Epithelial cell of esophagus (primary cell): ENCODE results near the gene CD93.

Experiments
- DNase-seq: peaks from one replicate; pipeline ENCODE4 v3.0.0; 2010; ENCODE audit warnings: low read depth
- H3K4me3 ChIP-seq: 2 replicates; pipeline ENCODE4 v1.5.1; 2011; ENCODE audit warnings: mild to moderate bottlenecking, low read length, control low read depth
- CTCF ChIP-seq: IDR thresholded peaks from 2 replicates; pipeline ENCODE4 v1.5.1; 2011; ENCODE audit warnings: low read depth, mild to moderate bottlenecking, low read length, control low read depth, inconsistent platforms; ENCODE audit not compliant: insufficient read depth; ENCODE audit errors: missing control alignments

Gene CD93

GRCh38 chr20:23062632-23063031 is 23.5 kb downstream of the CD93 start:
- no peak for TF ChIP-seq CTCF
- H3K4me3 ChIP-seq, result no peak overlapping the region
- DNase-seq, result no peak

GRCh38 chr20:23061734-23062561 is 24.2 kb downstream of the CD93 start:
- H3K4me3 ChIP-seq, result no peak overlapping the region
- peak; percentile 23 for TF ChIP-seq CTCF
- peak; percentile 53 for DNase-seq

- no peak for DNase-seq
- no peak for TF ChIP-seq CTCF
- H3K4me3 ChIP-seq, result no peak overlapping the region
Measured at GRCh38 chr20:23061262-23061661, 24.9 kb downstream of the CD93 start.

- DNase-seq, result no peak
- no peak for TF ChIP-seq CTCF
- H3K4me3 ChIP-seq, result no peak overlapping the region
Measured at GRCh38 chr20:23060629-23061028, 25.5 kb downstream of the CD93 start.

- no peak for TF ChIP-seq CTCF
- no peak for DNase-seq
- H3K4me3 ChIP-seq, result no peak overlapping the region
Measured at GRCh38 chr20:23059846-23060245, 26.3 kb downstream of the CD93 start.

- H3K4me3 ChIP-seq, result no peak overlapping the region
- TF ChIP-seq CTCF, result no peak
- DNase-seq, result no peak
Measured at GRCh38 chr20:23059001-23059400, 27.1 kb downstream of the CD93 start.

GRCh38 chr20:23058240-23058639 is 27.9 kb downstream of the CD93 start:
- no peak for TF ChIP-seq CTCF
- H3K4me3 ChIP-seq, result no peak overlapping the region
- no peak for DNase-seq
